Measurements from ENCODE around the gene RAB3A. TPM values are rescaled to one million over a fixed set of nuclear protein-coding genes. Genes with fewer than 3 reads are reported as not detected.
A peak's percentile ranks its signal among the peaks of the same experiment; 100 is the strongest.

The RAB3A gene, protein sequence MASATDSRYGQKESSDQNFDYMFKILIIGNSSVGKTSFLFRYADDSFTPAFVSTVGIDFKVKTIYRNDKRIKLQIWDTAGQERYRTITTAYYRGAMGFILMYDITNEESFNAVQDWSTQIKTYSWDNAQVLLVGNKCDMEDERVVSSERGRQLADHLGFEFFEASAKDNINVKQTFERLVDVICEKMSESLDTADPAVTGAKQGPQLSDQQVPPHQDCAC
- 9.2 and 9.9 TPM in 2 replicates for total RNA-seq
- long read RNA-seq: 0 reads

- H3K4me3 Mint-ChIP-seq: peak within 1 kb of the TSS; percentile 95
Observed at GRCh38 chr19:18203863-18204393, at the start of gene RAB3A. Gene RAB3A (minus strand): TSS chr19:18204042. CDS start chr19:18202740, 1,302 bp downstream.

GRCh38 chr19:18253130-18253529, 49.3 kb upstream of the RAB3A start:
- Mint-ChIP-seq H3K27ac (ENCODE audit: unreplicated experiment) (no peak overlapping the region), H3K36me3 (ENCODE audit: low read depth) (no peaks in the 10 kb centered on the region), H3K4me1 (no peaks in the 10 kb centered on the region), H3K9me3 (no peaks in the 10 kb centered on the region), H3K27me3 (ENCODE audit: low read depth) (peaks cover 31% of the 10 kb centered on the region), H3K4me3 (no peak overlapping the region)
- no peak for DNase-seq (ENCODE audit: low read depth, low spot score)
- no peak for TF ChIP-seq CTCF (conservative IDR thresholded peaks at IDR 0.05)

More at GRCh38 chr19:18203863-18204393, at the start of gene RAB3A:
- peak; percentile 97 for DNase-seq (ENCODE audit: low read depth, low spot score)
- no peaks in the 10 kb centered on the region for H3K9me3 Mint-ChIP-seq
- peak within 1 kb of the TSS; percentile 89 for H3K27ac Mint-ChIP-seq (ENCODE audit: unreplicated experiment)
- H3K4me1 Mint-ChIP-seq: peaks cover 37% of the 10 kb centered on the region
- H3K36me3 Mint-ChIP-seq (ENCODE audit: low read depth): no peaks in the 10 kb centered on the region
- peaks cover 13% of the 10 kb centered on the region for H3K27me3 Mint-ChIP-seq (ENCODE audit: low read depth)
- peak; percentile 1 for TF ChIP-seq CTCF (conservative IDR thresholded peaks at IDR 0.05)

DNA sequence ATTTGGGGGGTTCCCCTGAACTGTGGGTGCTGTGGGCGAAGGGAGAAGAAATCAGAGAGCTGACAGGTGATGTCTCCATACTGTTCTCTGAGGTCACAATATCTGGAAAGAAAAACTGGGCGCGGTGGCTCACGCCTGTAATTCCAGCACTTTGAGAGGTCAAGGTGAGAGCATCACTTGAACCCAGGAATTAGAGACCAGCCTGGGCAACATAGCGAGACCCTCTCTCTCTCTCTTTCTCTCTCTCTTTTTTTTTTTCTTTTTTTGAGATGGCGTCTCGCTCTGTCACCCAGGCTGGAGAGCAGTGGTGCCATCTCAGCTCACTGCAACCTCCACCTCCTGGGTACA, 48.5 kb upstream of the RAB3A start:
- H3K27ac Mint-ChIP-seq (ENCODE audit: unreplicated experiment): no peak overlapping the region

GRCh38 chr19:18251587-18252369, 47.9 kb upstream of the RAB3A start:
- Mint-ChIP-seq H3K4me1 (no peaks in the 10 kb centered on the region), H3K27ac (ENCODE audit: unreplicated experiment) (no peak overlapping the region), H3K27me3 (ENCODE audit: low read depth) (peaks cover 31% of the 10 kb centered on the region), H3K36me3 (ENCODE audit: low read depth) (no peaks in the 10 kb centered on the region), H3K4me3 (no peak overlapping the region), H3K9me3 (no peaks in the 10 kb centered on the region)
- TF ChIP-seq CTCF (conservative IDR thresholded peaks at IDR 0.05): peak; percentile 95
- peak; percentile 80 for DNase-seq (ENCODE audit: low read depth, low spot score)

More for the DNA sequence above, 48.5 kb upstream of the RAB3A start:
- no peaks in the 10 kb centered on the region for H3K4me1 Mint-ChIP-seq
- DNase-seq (ENCODE audit: low read depth, low spot score): no peak
- H3K4me3 Mint-ChIP-seq: no peak overlapping the region
- no peak for TF ChIP-seq CTCF (conservative IDR thresholded peaks at IDR 0.05)
- H3K36me3 Mint-ChIP-seq (ENCODE audit: low read depth): no peaks in the 10 kb centered on the region
- peaks cover 31% of the 10 kb centered on the region for H3K27me3 Mint-ChIP-seq (ENCODE audit: low read depth)
- no peaks in the 10 kb centered on the region for H3K9me3 Mint-ChIP-seq

DNA sequence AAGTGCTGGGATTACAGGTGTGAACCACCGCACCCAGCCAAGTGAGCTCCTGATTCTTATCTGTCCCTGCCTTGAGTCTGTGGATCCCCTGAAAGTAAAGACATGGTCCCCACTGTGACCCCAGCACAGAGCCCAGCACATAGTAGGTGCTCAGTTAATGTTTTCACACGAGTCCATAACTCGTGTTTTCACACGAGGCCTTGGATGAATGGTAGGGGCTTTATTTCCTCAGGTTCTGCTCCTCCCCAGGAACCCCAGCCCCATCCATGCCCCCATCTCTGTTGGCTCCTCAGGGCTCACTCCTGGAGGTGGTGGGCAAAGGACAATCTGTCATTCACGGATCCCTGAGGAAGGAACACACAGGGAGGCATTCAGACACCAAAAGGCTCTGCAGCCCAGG, 46.0 kb upstream of the RAB3A start:
- no peaks in the 10 kb centered on the region for H3K4me1 Mint-ChIP-seq
- no peaks in the 10 kb centered on the region for H3K9me3 Mint-ChIP-seq
- H3K4me3 Mint-ChIP-seq: no peak overlapping the region
- no peaks in the 10 kb centered on the region for H3K36me3 Mint-ChIP-seq (ENCODE audit: low read depth)
- H3K27ac Mint-ChIP-seq (ENCODE audit: unreplicated experiment): no peak overlapping the region
- DNase-seq (ENCODE audit: low read depth, low spot score): no peak
- peaks cover 25% of the 10 kb centered on the region for H3K27me3 Mint-ChIP-seq (ENCODE audit: low read depth)
- TF ChIP-seq CTCF (conservative IDR thresholded peaks at IDR 0.05): no peak
